Middle frontal gyrus (tissue), 1 donor: ENCODE measurements around the gene SPDYE16.
"Not testable (repeated sequence)": the region's sequence is repeated elsewhere in the genome, so short reads cannot be mapped to it uniquely, and the experiment has no call there.

Experiments used
- DNase-seq: peaks from one replicate; pipeline ENCODE4 v3.0.0-alpha.2; 2015; ENCODE audit warnings: low spot score; ENCODE audit errors: extremely low spot score

The SPDYE16 gene, protein sequence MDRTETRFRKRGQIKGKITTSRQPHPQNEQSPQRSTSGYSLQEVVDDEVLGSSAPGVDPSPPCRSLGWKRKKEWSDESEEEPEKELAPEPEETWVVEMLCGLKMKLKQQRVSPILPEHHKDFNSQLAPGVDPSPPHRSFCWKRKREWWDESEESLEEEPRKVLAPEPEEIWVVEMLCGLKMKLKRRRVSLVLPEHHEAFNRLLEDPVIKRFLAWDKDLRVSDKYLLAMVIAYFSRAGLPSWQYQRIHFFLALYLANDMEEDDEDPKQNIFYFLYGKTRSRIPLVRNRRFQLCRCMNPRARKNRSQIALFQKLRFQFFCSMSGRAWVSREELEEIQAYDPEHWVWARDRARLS

GRCh38 chr7:76543197-76543596 lies at the start of gene SPDYE16:
Gene SPDYE16 (minus strand): TSS chr7:76543297. CDS start chr7:76541459, 1,838 bp downstream.
- not testable (repeated sequence) for DNase-seq

GRCh38 chr7:76592694-76593093 lies 49.6 kb upstream of the SPDYE16 start:
- DNase-seq, result not testable (repeated sequence)

- not testable (repeated sequence) for DNase-seq
These were observed 48.7 kb upstream of the SPDYE16 start for GRCh38 chr7:76591602-76592304.

DNA sequence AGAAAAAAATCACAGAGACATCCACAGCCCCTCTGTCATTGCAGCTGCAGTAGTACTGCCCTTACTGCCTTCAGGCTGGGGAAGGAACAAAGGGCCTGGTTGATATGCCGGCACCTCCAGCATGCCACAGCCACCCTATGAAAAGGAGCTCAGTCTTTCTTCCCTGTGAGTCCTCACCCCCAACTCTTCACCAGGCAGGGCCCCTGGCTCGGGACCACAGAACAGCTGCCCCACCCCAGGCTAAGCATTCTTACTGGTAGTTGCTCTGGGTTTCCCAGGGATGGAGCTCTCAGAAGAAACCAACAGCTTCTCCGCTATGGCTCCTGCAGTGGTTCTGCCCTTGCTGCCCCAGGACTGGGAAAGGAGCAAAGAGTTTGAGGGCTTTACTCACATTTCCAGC lies 47.9 kb upstream of the SPDYE16 start:
- DNase-seq, result not testable (repeated sequence)

- not testable (repeated sequence) for DNase-seq
These were observed 45.5 kb upstream of the SPDYE16 start for GRCh38 chr7:76588586-76588985.

DNA sequence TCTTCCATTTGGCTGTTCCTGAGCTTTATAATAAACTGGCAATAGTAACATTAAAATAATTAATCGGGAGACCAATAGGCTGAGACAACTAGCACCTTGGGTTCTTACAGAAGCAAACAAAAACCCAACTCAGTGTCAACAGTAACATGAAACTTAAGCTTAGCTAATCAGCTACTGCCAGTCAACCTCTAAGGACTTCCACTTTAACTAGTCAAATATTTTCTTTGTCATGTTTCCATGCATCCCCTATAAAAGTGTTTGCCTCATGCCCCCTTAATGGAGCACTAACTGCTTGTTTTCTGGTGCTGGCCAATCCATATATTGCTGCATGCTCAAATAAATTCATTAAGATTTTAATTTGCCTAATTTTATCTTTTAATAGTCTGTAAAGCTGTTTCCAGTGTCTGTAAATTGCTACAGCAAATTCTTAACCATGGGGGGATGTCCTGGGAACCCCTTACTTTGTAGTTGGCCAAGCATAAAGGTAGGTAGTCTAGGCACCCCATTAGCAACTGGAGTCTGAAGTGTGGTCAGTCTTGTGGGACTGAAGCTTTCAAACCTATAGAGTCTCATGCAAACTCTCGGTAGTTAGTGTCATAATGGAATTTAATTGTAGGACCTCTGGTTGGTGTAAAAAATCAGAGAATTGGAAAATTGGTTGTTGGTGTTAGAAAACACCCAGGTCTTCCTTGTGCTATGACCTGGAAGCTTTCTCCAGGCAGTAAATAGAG lies 43.7 kb upstream of the SPDYE16 start:
- DNase-seq, result not testable (repeated sequence)

- not testable (repeated sequence) for DNase-seq
These were observed 40.7 kb upstream of the SPDYE16 start for GRCh38 chr7:76583636-76584281.

GRCh38 chr7:76582848-76583631 lies 39.9 kb upstream of the SPDYE16 start:
- DNase-seq, result peak; percentile 21

- DNase-seq, result not testable (repeated sequence)
These were observed 33.0 kb upstream of the SPDYE16 start for GRCh38 chr7:76575919-76576655.

DNA sequence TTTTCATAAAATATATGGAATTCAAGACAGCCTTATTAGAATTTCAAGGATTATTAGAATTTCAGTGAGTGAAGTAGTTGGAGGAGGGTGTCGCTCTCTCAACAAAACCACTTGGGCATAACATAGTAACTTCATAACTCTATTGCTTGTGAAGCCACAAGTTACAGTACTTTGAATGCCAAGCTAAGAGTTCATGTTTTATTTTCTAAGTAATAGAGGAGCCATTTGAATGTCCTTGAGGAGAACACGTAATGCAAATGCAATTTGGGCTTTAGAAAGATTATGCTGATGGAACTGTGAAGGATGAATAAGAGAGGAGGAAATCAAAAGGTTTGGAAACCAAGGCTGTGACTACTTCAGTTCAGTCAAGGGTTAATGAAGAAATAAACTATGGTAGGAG lies 32.3 kb upstream of the SPDYE16 start:
- DNase-seq, result not testable (repeated sequence)

DNA sequence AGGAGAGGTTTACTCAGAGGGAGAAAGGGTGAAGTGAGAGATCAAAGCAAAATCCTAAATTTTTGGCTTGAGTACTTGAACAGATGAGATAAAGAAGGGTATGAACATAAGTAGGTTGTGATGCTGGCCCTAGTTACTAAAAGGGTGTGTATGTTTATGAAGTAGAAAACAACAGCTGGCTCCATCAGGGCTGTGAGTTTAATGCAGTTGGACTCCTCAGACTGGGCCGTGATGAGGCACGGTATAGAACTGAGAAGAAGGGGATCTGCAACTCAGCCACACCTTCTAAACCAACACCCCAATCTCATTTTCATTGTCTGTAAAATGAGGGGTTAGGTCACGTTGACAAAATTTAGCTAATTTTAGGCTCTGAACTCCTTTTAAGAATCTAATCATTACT lies 29.2 kb upstream of the SPDYE16 start:
- not testable (repeated sequence) for DNase-seq

- not testable (repeated sequence) for DNase-seq
These were observed 27.3 kb upstream of the SPDYE16 start for GRCh38 chr7:76570324-76570775.

DNA sequence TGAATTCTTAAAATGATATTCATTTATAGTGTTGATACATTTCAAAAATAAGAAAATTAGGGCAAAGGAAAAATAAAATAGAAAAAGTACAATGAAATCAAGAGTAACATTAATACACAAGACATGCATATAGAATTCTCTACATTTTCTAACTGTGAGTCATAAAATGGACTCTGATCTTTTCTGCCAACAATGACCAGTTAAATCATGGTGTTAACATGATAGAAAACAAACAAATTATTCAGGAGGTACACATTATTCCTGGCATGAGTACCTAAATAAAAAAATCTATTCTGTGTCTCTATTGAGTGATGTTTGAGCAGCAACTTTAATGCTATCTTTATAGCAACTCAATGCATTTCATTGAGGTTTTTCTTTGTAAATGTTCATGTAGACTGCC lies 25.6 kb upstream of the SPDYE16 start:
- not testable (repeated sequence) for DNase-seq

GRCh38 chr7:76567753-76568152 lies 24.7 kb upstream of the SPDYE16 start:
- DNase-seq, result not testable (repeated sequence)

DNA sequence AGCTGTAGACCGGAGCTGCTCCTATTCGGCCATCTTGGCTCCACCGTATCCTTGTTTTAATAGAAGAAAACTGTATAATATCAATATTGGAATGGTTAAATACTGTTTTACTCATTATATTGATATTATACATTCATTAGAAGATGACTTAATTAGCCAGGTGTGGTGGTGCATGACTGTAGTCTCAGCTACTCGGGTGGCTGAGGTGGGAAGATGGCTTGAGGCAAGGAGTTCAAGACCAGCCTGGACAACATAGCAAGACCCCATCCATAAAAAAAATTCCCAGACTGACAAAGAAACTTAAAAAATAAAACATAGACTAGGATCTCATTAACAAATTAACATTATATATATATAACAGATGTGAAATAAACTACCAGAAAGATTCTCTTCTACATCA lies 24.2 kb upstream of the SPDYE16 start:
- not testable (repeated sequence) for DNase-seq

GRCh38 chr7:76565001-76565400 lies 21.9 kb upstream of the SPDYE16 start:
- DNase-seq, result not testable (repeated sequence)

DNA sequence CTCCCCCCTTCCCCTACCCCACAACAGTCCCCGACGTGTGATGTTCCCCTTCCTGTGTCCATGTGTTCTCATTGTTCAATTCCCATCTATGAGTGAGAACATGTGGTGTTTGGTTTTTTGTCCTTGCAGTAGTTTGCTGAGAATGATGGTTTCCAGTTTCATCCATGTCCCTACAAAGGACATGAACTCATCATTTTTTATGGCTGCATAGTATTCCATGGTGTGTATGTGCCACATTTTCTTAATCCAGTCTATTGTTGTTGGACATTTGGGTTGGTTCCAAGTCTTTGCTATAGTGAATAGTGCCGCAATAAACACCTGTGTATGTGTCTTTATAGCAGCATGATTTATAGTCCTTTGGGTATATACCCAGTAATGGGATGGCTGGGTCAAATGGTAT lies 18.2 kb upstream of the SPDYE16 start:
- not testable (repeated sequence) for DNase-seq

- not testable (repeated sequence) for DNase-seq
These were observed 17.1 kb upstream of the SPDYE16 start for GRCh38 chr7:76560157-76560556.

GRCh38 chr7:76559685-76560084 lies 16.6 kb upstream of the SPDYE16 start:
- not testable (repeated sequence) for DNase-seq

- DNase-seq, result not testable (repeated sequence)
These were observed 8.9 kb upstream of the SPDYE16 start for GRCh38 chr7:76551992-76552391.
